Stimulated activated CD4-positive, alpha-beta T cell treated with anti-CD3 and anti-CD28 coated beads, Interleukin-4, amount 100 ng/mL, for 4 hours (primary cell): ENCODE data around the gene C3orf20.
A peak's percentile ranks its signal among the peaks of the same experiment; 100 is the strongest.
"Not testable (repeated sequence)": the region's sequence is repeated elsewhere in the genome, so short reads cannot be mapped to it uniquely, and the experiment has no call there.

Experiments
- DNase-seq, 2 experiments: peaks; one replicate each; pipeline ENCODE4 v3.0.0-alpha.2; 2020

Gene C3orf20

DNA sequence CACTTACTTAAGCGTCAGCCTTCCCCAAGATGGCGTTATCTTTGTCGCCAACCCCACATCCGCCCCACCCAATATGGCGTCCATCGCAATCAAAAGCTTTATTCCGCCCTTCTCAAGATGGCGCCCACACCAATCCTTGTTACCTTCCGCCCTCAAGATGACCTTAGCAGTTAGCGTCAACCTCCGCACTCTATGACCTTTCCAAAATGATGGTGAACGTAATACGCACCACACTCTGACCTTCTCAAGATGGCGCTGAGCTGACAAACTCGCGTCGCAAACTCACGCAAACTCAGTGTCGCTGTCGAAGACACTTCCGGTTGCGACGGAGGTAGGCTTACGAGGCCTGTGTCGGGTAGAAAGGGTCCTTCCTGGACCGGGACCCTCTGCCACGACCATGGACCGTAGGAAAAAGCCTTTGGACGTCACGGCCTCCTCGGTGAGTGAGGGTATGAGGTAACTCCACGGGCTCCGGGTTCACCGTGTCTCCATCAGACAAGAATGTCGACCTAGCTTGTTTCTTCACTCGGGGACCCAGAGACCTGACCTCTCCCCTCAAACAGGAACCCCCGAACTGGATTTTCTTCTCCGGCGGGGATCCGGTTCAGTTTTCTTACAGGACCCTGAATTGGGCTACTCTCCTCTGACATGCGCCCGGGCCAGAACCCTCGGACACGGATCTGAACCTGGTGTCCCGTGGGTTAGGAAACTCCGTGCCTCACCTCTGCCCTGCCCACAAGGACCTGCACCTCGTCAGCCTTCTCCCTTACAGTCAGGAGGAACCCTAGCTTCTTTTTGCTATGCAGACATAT lies 23.3 kb upstream of the C3orf20 start, which contains the start of gene CCDC174:
CCDC174 (plus strand) TSS at position 323 of the 812 bp plus-strand sequence; CDS start at position 398, 75 bp downstream.
- peak; percentile 84 to 95 for DNase-seq

GRCh38 chr3:14652360-14652907 lies 22.5 kb upstream of the C3orf20 start:
- DNase-seq = not testable (repeated sequence)

DNA sequence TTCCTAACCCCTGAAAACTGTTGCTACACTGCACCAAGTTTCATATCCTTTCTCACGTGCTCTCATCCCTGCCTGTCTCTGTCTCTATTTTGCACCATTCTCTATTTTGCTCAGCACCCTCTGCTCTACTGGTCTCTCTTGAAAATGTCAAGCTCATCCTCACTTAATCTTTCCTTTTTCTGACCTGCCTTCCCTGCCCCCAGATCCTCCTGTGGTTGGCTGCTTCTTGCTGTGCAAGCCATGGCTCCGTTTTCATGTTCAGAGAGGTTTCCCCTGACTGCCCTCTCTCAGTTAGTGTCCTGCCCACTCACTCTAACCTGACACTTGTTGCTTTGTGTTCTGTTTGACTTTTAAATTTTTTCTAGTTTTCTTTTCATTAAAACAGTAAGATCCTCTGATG lies 17.4 kb upstream of the C3orf20 start:
- no peak for DNase-seq

DNA sequence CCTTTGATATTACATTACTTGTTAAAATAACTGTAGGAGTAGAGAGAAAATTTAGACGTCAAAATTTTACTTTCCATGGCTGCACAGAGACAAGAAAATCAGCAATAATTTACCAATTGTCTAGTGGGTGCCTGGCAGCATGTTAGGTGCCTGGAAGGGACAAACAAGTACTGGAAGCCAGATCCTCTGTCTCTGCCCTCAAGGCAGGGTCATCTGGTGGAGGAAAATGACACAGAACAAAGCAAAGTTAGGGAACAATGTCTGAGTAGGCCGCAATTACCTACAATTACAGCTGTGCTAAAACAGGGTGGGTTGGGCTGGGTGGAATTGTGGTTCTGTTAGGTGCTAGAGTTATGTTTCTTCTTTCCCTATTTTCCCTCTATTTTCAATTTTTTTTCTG lies 16.0 kb upstream of the C3orf20 start:
- no peak for DNase-seq

DNA sequence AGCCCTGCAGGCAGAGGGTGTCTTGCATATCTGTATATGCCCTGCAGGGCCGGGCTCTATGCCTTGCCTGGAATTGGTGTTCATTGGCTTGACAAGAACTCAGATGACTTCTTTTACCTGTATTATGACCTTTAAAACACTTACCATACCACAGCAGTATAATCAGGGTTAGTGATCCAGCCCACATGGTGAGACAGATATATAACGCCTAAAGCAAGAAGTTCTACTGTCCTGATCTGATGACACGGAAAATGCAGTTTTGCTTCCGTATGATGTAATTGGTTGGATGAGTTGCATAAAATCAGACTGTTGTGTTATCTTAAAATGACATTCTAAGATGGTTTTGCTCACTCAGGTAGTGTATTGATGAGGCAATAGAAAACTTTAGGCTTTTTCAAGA lies 14.0 kb upstream of the C3orf20 start:
- no peak for DNase-seq

DNA sequence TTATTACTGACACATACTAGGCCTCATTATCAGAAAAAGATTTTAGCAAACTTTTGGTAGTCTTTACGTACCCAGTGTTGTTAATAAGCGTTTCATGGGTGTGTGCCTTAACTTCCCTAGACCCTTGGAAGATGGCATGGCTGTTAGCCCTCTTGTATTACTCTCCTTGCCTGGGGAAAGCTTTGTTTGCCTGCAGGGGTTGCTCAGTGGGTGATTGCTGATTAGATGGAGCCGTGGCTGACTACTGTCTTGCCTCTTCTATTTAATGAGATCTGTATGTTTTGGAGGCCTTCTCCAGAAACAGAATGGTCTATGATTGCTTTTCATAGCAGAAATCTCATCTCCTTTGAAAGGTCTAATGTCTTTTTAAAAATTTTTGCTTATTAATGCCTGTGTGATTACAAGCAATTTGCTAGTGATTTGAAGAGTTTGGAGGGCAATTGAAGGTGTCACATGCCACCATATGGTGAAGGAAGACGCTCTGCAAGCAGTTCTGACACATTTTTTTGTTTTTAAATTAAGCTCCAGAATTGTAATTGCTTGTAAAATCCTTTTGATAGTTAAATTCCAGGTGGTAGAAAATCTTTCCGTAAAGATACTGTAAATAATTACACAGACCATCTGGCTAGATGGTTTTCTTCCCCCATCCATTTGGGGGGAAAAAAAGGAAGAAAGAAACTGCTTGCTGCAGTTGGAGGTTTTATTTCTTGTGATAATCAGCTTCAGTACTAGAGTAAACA lies 11.4 kb upstream of the C3orf20 start:
- DNase-seq = no peak

- no peak for DNase-seq
Observed at GRCh38 chr3:14664170-14664569, 10.8 kb upstream of the C3orf20 start.

DNA sequence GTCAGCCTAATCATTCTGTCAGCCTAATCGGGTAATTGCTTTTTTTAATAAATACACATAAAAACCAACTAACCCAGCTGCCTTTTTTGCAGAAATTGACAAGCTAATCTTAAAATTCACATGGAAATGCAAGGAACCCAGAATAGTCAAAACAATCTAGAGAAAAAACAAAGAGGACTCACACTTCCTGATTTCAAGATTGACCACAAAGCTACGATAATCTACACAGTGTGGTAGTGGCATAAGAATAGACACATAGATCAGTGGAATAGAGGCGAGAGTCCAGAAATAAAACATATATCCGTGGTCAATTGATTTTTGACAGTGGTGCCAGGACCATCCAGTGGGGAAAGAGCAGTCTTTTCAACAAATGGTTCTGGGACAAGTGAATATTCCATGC lies 2.4 kb upstream of the C3orf20 start:
- DNase-seq = no peak

GRCh38 chr3:14676881-14677280 lies 1.9 kb downstream of the C3orf20 start:
- DNase-seq = no peak

GRCh38 chr3:14678015-14678503 lies 3.1 kb downstream of the C3orf20 start:
- no peak for DNase-seq

GRCh38 chr3:14680115-14680514 lies 5.2 kb downstream of the C3orf20 start:
- no peak for DNase-seq

GRCh38 chr3:14680716-14681115 lies 5.8 kb downstream of the C3orf20 start:
- no peak for DNase-seq

- DNase-seq = no peak
Observed at GRCh38 chr3:14684447-14684846, 9.5 kb downstream of the C3orf20 start.

DNA sequence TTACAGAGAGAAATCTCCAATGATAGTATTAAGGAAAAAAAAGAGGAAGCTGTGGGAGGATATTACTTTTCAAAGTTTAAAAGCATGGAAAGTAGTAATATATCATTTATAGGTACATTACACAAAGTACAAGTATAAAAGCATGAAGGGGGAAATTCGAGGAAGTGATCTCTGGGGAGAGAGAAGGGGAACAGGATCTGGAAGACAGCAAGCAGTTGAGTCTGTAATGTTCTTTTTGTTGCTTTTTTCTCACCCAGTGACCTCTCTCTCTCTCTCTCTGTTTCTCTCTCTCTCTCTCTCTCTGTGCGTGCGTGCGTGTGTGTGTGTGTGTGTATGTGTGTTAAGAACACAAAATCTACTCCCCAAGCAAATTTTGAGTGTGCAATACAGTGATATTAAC lies 10.2 kb downstream of the C3orf20 start:
- no peak for DNase-seq

GRCh38 chr3:14687360-14687759 lies 12.4 kb downstream of the C3orf20 start:
- no peak for DNase-seq

GRCh38 chr3:14688525-14688924 lies 13.6 kb downstream of the C3orf20 start:
- no peak for DNase-seq

- DNase-seq = no peak
Observed at GRCh38 chr3:14689247-14689980, 14.5 kb downstream of the C3orf20 start.

DNA sequence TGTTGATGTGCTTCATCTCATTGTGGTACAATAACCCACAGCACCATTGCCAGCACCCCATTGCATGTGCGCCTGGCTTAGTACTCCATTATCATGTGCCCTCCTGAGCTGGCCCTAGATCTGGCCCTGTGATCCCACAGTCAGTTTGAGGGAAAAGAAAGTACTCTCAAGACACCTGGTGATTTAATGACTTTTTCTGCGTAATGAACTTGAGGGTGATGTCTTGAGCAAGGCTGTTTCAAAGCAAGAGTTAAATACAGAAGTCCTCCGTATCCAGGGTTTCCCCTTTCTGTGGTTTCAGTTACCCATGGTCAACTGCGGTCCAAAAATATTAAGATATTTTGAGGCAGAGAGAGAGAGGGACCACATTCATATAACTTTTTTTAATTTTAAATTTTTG lies 16.3 kb downstream of the C3orf20 start:
- DNase-seq = no peak

- no peak for DNase-seq
Observed at GRCh38 chr3:14691719-14692118, 16.8 kb downstream of the C3orf20 start.

- no peak for DNase-seq
Observed at GRCh38 chr3:14698601-14699244, 23.8 kb downstream of the C3orf20 start.

- DNase-seq = no peak
Observed at GRCh38 chr3:14699643-14700042, 24.7 kb downstream of the C3orf20 start.

GRCh38 chr3:14700891-14701290 lies 25.9 kb downstream of the C3orf20 start:
- no peak for DNase-seq
